ENCODE data around the gene GRIK2.

DNA sequence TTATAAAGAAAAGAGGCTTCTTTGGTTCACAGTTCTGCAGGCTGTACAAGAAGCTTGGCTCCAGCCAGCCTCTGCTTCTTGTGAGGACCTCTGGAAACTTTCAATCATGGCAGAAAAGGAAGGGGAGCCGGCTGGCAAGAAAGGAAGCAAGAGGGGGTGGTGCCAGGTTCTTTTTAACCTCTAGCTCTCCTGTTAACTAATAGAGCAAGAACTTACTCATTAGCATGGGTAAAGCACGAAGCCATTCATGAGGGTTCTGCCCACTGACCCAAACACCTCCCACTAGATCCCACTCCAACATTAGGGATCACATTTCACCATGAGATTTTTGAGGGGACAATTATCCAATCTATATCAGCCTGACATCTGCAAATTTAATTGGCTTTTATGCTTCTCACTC, 347.1 kb downstream of the GRIK2 start:
- TF ChIP-seq, protein P1, sequence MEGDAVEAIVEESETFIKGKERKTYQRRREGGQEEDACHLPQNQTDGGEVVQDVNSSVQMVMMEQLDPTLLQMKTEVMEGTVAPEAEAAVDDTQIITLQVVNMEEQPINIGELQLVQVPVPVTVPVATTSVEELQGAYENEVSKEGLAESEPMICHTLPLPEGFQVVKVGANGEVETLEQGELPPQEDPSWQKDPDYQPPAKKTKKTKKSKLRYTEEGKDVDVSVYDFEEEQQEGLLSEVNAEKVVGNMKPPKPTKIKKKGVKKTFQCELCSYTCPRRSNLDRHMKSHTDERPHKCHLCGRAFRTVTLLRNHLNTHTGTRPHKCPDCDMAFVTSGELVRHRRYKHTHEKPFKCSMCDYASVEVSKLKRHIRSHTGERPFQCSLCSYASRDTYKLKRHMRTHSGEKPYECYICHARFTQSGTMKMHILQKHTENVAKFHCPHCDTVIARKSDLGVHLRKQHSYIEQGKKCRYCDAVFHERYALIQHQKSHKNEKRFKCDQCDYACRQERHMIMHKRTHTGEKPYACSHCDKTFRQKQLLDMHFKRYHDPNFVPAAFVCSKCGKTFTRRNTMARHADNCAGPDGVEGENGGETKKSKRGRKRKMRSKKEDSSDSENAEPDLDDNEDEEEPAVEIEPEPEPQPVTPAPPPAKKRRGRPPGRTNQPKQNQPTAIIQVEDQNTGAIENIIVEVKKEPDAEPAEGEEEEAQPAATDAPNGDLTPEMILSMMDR (conservative IDR thresholded peaks at IDR 0.05; ENCODE audit: low read depth, low read length): no peak
- TF ChIP-seq EZH2 (IDR thresholded peaks at IDR 0.05; ENCODE audit: low read length, unreplicated experiment) (no peak), EZH2phosphoT487 (IDR thresholded peaks at IDR 0.05; ENCODE audit: borderline replicate concordance, low read length) (no peak)
